SK-N-SH (cell line): ENCODE data around the gene DNMBP. TPM values are rescaled to one million over a fixed set of nuclear protein-coding genes. Genes with fewer than 3 reads are reported as not detected.

Source experiments
- CTCF ChIA-PET: fragments of 300-600, 350-600 bp; formaldehyde crosslinking; extraction: SDS; loops from one replicate; lab custom pipeline; 2021; lab: Yijun Ruan, JAX
- POLR2A ChIA-PET: fragments of 350-600 bp; sonication (Branson Sonifier 250); formaldehyde crosslinking; extraction: SDS; loops from one replicate; lab custom pipeline; 2020; ENCODE audit warnings: antibody characterized with exemption, inconsistent platforms; lab: Yijun Ruan, JAX
- DNase-seq: peaks from one replicate; pipeline ENCODE4 v3.0.0; 2012
- H2AFZ ChIP-seq: fragments of 200-600 bp; sonication (generic); 2 replicates; pipeline ENCODE4 v1.8.1; 2016; ENCODE audit warnings: antibody characterized with exemption, mild to moderate bottlenecking, low read depth
- H3F3A ChIP-seq: fragments of 200-600 bp; sonication (generic); replicated peaks from 2 replicates; pipeline ENCODE3; 2016; ENCODE audit warnings: antibody characterized with exemption, mild to moderate bottlenecking; ENCODE audit not compliant: insufficient read depth
- H3K27ac ChIP-seq, 2 experiments: fragments of 200-500 bp in 1 of 2; fragments of 200-600 bp in 1 of 2; sonication (Bioruptor generic) in 1 of 2; sonication (generic), shearing (Covaris generic) in 1 of 2; 2 replicates each; pipeline versions ENCODE4 v1.5.1 to v1.6.1; 2014 to 2016; ENCODE audit warnings: low read depth in 2 of 2, inconsistent platforms in 1 of 2, low read length in 1 of 2, mild to moderate bottlenecking in 1 of 2, mixed read lengths in 1 of 2
- H3K27me3 ChIP-seq: fragments of 200-600 bp; sonication (generic), shearing (Covaris generic); 2 replicates; pipeline ENCODE4 v1.6.1; 2016; ENCODE audit warnings: mixed run types; ENCODE audit not compliant: insufficient read depth
- H3K36me3 ChIP-seq, 2 experiments: fragments of 200-500 bp in 1 of 2; fragments of 200-600 bp in 1 of 2; sonication (Bioruptor generic) in 1 of 2; sonication (generic) in 1 of 2; replicated peaks in 1 of 2; 2 replicates each; pipeline versions ENCODE3 to v1.5.1; 2014 to 2016; ENCODE audit warnings: low read length in 1 of 2, mild to moderate bottlenecking in 1 of 2; ENCODE audit not compliant: insufficient read depth in 2 of 2, control insufficient read depth in 1 of 2
- H3K4me1 ChIP-seq, 2 experiments: fragments of 200-500 bp in 1 of 2; fragments of 200-600 bp in 1 of 2; sonication (Bioruptor generic) in 1 of 2; sonication (generic), shearing (Covaris generic) in 1 of 2; 2 replicates each; pipeline versions ENCODE4 v1.5.1 to v1.6.1; 2014 to 2016; ENCODE audit warnings: low read depth in 1 of 2, low read length in 1 of 2, mixed run types in 1 of 2; ENCODE audit not compliant: insufficient read depth in 2 of 2, control insufficient read depth in 1 of 2
- H3K4me2 ChIP-seq: fragments of 200-600 bp; sonication (generic), shearing (Covaris generic); 2 replicates; pipeline ENCODE4 v1.6.1; 2017; ENCODE audit warnings: mixed run types
- H3K4me3 ChIP-seq, 2 experiments: fragments of 200-500 bp in 1 of 2; fragments of 200-600 bp in 1 of 2; sonication (Bioruptor generic) in 1 of 2; sonication (generic), shearing (Covaris generic) in 1 of 2; 2 replicates each; pipeline versions ENCODE4 v1.5.1 to v1.8.1; 2014 to 2016; ENCODE audit warnings: low read depth in 2 of 2, inconsistent platforms in 1 of 2, low read length in 1 of 2, mild to moderate bottlenecking in 1 of 2, mixed read lengths in 1 of 2, moderate library complexity in 1 of 2
- H3K79me2 ChIP-seq: fragments of 200-600 bp; sonication (generic); 2 replicates; pipeline ENCODE4 v1.8.1; 2017; ENCODE audit warnings: mild to moderate bottlenecking; ENCODE audit not compliant: insufficient read depth
- H3K9ac ChIP-seq: fragments of 200-600 bp; sonication (generic); 2 replicates; pipeline ENCODE4 v1.6.1; 2017; ENCODE audit warnings: mixed run types
- H3K9me2 ChIP-seq: fragments of 200-600 bp; sonication (generic); 2 replicates; pipeline ENCODE4 v1.6.1; 2017; ENCODE audit warnings: mixed run types
- H3K9me3 ChIP-seq: fragments of 200-600 bp; sonication (generic); 2 replicates; pipeline ENCODE4 v1.6.1; 2017; ENCODE audit warnings: mixed run types, mild to moderate bottlenecking, moderate library complexity
- H4K20me1 ChIP-seq: fragments of 200-600 bp; sonication (generic); 2 replicates; pipeline ENCODE4 v1.6.1; 2017; ENCODE audit warnings: mild to moderate bottlenecking, mixed run types; ENCODE audit not compliant: insufficient read depth
- CTCF ChIP-seq: fragments of 200-600 bp; sonication (generic); IDR thresholded peaks from 2 replicates; pipeline ENCODE4 v1.6.1; 2017; ENCODE audit warnings: antibody characterized with exemption, mild to moderate bottlenecking, moderate library complexity
- ELF1 ChIP-seq: IDR thresholded peaks from 2 replicates; pipeline ENCODE4 v1.4.0; 2012
- EP300 ChIP-seq, 2 experiments: IDR thresholded peaks; 2 replicates each; pipeline versions ENCODE4 v1.4.0 to v1.6.1; 2012; ENCODE audit warnings: borderline replicate concordance in 1 of 2, low read depth in 1 of 2, low read length in 1 of 2
- EZH2phosphoT487 ChIP-seq: fragments of 200-600 bp; sonication (generic); IDR thresholded peaks from 2 replicates; pipeline ENCODE4 v1.6.1; 2017; ENCODE audit warnings: low read depth, mixed run types, mild to moderate bottlenecking, antibody characterized with exemption, moderate library complexity, borderline replicate concordance
- FOSL2 ChIP-seq: IDR thresholded peaks from 2 replicates; pipeline ENCODE4 v1.4.0; 2012; ENCODE audit warnings: low read depth, mild to moderate bottlenecking, moderate library complexity, borderline replicate concordance
- GABPA ChIP-seq: IDR thresholded peaks from 2 replicates; pipeline ENCODE4 v1.4.0; 2012; ENCODE audit warnings: low read depth, mild to moderate bottlenecking
- GATA2 ChIP-seq: sonication (generic); formaldehyde crosslinking; IDR thresholded peaks from 2 replicates; pipeline ENCODE4 v1.5.0; 2020; ENCODE audit warnings: mild to moderate bottlenecking, missing genetic modification reagents
- IRF3 ChIP-seq: fragments of 150-350 bp; IDR thresholded peaks from 2 replicates; pipeline ENCODE4 v1.6.1; 2016; ENCODE audit warnings: mild to moderate bottlenecking, low read depth, low read length
- MEF2A ChIP-seq: IDR thresholded peaks from 2 replicates; pipeline ENCODE4 v1.4.0; 2012; ENCODE audit warnings: low read depth, borderline replicate concordance
- NFIC ChIP-seq: IDR thresholded peaks from 2 replicates; pipeline ENCODE4 v1.4.0; 2012; ENCODE audit warnings: borderline replicate concordance
- NRF1 ChIP-seq: IDR thresholded peaks from 2 replicates; pipeline ENCODE4 v1.6.1; 2012; ENCODE audit warnings: low read depth, mild to moderate bottlenecking, low read length
- RAD21 ChIP-seq: IDR thresholded peaks from 2 replicates; pipeline ENCODE4 v1.6.1; 2012; ENCODE audit warnings: mild to moderate bottlenecking, low read length
- RCOR1 ChIP-seq: fragments of 150-350 bp; IDR thresholded peaks from 2 replicates; pipeline ENCODE4 v1.6.1; 2017; ENCODE audit warnings: antibody characterized with exemption, low read length
- REST ChIP-seq: IDR thresholded peaks from 2 replicates; pipeline ENCODE4 v1.6.1; 2012; ENCODE audit warnings: mild to moderate bottlenecking, low read depth, low read length, moderate library complexity
- RFX5 ChIP-seq: IDR thresholded peaks from 2 replicates; pipeline ENCODE4 v1.6.1; 2012; ENCODE audit warnings: mild to moderate bottlenecking, improper control_type of control experiment, low read length
- SIN3A ChIP-seq: IDR thresholded peaks from 2 replicates; pipeline ENCODE4 v1.6.1; 2012; ENCODE audit warnings: low read depth, mild to moderate bottlenecking, low read length, moderate library complexity, borderline replicate concordance
- TCF12 ChIP-seq: IDR thresholded peaks from 2 replicates; pipeline ENCODE4 v1.4.0; 2012
- TEAD4 ChIP-seq: IDR thresholded peaks from 2 replicates; pipeline ENCODE4 v1.4.0; 2012; ENCODE audit warnings: mild to moderate bottlenecking, borderline replicate concordance; ENCODE audit not compliant: insufficient read depth
- USF1 ChIP-seq: IDR thresholded peaks from 2 replicates; pipeline ENCODE4 v1.4.0; 2012; ENCODE audit warnings: low read depth, borderline replicate concordance
- WGBS: methylation state at CpG from one replicate; pipeline ENCODE4 v1.1.6; 2017; ENCODE audit warnings: low lambda C conversion rate; 5-methylcytosine and 5-hydroxymethylcytosine counted together
- polyA plus RNA-seq, 3 experiments: library from polyadenylated mRNA; depleted of rRNA; stranded (reverse); fragments of >200 nt; gene quantifications; 2 replicates each; pipeline ENCODE4 v1.2.3, GENCODE V29; 2012
- TF ChIP-seq, protein P1 (sequence below): IDR thresholded peaks from 2 replicates; pipeline ENCODE4 v1.4.0; 2012; ENCODE audit warnings: low read depth, borderline replicate concordance
- TF ChIP-seq, protein P2 (sequence below): fragments of 150-350 bp; IDR thresholded peaks from 2 replicates; pipeline ENCODE4 v1.6.1; 2017; ENCODE audit warnings: antibody characterized with exemption, low read length, low read depth, borderline replicate concordance

Gene DNMBP
- polyA plus RNA-seq, 1 of the 3 experiments (the other 2 are of a cell fraction), result 40.2 TPM

DNA sequence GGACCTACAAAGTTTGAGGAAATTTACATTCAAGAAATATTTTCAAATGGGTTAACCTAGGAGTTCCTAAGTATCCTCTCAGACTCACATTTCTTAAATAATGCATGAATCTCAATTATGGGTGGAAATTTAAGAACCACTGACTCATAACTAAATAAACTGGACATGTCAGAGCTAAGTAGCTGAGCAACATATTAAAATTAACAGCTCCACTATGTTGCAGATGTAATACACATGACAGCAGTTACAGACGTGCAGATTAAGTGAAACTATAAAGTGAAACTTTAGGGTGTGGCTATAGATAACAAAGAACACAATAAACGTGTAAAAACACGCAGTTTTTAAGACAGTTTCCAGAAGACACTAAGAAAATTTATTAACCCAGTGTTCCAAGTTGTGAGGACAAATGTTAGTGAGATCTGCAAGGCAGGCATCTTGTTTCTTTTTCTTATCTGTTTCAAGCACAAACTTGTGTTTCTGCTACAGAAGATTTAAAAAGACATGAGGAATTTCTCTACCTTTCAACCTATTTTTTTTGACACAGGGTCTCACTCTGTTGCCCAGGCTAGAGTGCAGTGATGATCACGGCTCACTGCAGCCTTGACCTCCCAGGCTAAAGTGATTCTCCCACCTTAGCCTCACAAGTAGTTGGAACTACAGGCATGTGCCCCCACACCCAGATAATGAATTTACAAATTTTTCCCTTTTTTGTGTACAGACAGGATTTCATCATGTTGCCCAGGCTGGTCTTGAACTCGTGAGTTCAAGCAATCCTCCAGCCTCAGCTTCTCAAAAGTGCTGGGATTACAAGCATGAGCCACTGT, 25.3 kb downstream of the DNMBP start:
- no peaks in the 10 kb centered on the region for H3K9me3 ChIP-seq
- H2AFZ ChIP-seq, result no peak overlapping the region
- peak overlapping the region in 1 of 2 experiments; percentile 1; a peak in 1 of 4 replicates for H3K4me3 ChIP-seq
- H3K9ac ChIP-seq, result peak overlapping the region; percentile 54; the same call in 1 of the 2 replicates
- H3F3A ChIP-seq, result peaks cover 48% of the 10 kb centered on the region
- H4K20me1 ChIP-seq, result peaks cover 9% of the 10 kb centered on the region
- peak overlapping the region; percentile 79 to 94 for H3K27ac ChIP-seq
- peaks cover 0 to 42% of the 10 kb centered on the region in 2 experiments for H3K36me3 ChIP-seq
- ChIA-PET CTCF (interaction anchor here (0.9 to 3.7 kb wide), 4 partner anchors 9 to 138 kb away, joined by 3 to 20 read pairs (median 6); partner anchors contain the start of gene DNMBP), POLR2A (no interaction called here)
- H3K79me2 ChIP-seq, result peaks cover 100% of the 10 kb centered on the region
- H3K4me2 ChIP-seq, result peak overlapping the region; percentile 61
- H3K27me3 ChIP-seq, result no peaks in the 10 kb centered on the region
- DNase-seq, result no peak
- 35% methylated on average over 5 of the region's 5 CpGs for WGBS
- no peaks in the 10 kb centered on the region for H3K9me2 ChIP-seq
- H3K4me1 ChIP-seq, result peaks cover 9 to 48% of the 10 kb centered on the region in 2 experiments; a peak in 3 of 4 replicates
- TF ChIP-seq GABPA (no peak), REST (no peak), TEAD4 (no peak), SIN3A (no peak), RCOR1 (no peak), MEF2A (no peak), IRF3 (no peak), NRF1 (no peak), FOSL2 (peak; percentile 56; the same call in 1 of the 2 replicates), EP300 (IDR thresholded peaks at IDR 0.05; ENCODE audit: borderline replicate concordance in 1 of 2, low read depth in 1 of 2, low read length in 1 of 2) (peak; percentile 13 to 39; a peak in 1 of 4 replicates), CTCF (no peak), NFIC (peak; percentile 27; the same call in 1 of the 2 replicates), RFX5 (no peak), GATA2 (CRISPR knock-in tag) (no peak), EZH2phosphoT487 (no peak), TCF12 (peak; percentile 83), ELF1 (no peak), RAD21 (no peak), USF1 (no peak)
- TF ChIP-seq, protein P1, sequence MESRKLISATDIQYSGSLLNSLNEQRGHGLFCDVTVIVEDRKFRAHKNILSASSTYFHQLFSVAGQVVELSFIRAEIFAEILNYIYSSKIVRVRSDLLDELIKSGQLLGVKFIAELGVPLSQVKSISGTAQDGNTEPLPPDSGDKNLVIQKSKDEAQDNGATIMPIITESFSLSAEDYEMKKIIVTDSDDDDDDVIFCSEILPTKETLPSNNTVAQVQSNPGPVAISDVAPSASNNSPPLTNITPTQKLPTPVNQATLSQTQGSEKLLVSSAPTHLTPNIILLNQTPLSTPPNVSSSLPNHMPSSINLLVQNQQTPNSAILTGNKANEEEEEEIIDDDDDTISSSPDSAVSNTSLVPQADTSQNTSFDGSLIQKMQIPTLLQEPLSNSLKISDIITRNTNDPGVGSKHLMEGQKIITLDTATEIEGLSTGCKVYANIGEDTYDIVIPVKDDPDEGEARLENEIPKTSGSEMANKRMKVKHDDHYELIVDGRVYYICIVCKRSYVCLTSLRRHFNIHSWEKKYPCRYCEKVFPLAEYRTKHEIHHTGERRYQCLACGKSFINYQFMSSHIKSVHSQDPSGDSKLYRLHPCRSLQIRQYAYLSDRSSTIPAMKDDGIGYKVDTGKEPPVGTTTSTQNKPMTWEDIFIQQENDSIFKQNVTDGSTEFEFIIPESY, result no peak
- TF ChIP-seq, protein P2, sequence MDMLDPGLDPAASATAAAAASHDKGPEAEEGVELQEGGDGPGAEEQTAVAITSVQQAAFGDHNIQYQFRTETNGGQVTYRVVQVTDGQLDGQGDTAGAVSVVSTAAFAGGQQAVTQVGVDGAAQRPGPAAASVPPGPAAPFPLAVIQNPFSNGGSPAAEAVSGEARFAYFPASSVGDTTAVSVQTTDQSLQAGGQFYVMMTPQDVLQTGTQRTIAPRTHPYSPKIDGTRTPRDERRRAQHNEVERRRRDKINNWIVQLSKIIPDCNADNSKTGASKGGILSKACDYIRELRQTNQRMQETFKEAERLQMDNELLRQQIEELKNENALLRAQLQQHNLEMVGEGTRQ, result no peak
